GM12878 (cell line): ENCODE results near the gene CEACAM21. TPM values are rescaled to one million over a fixed set of nuclear protein-coding genes. Genes with fewer than 3 reads are reported as not detected.

Source experiments
- ATAC-seq: fragments of 200-7000 bp; cut with Tn5 transposase; 3 replicates; pipeline ENCODE4 v1.9.1; 2020; ENCODE audit warnings: mild to moderate bottlenecking, moderate library complexity
- BruUV-seq: library from RNA; stranded (reverse); fragments of 400-500 nt; replicated peaks from 2 replicates; lab custom pipeline; 2021; lab: Mats Ljungman, UMichigan
- CTCF ChIA-PET: fragments of 300-600 bp; sonication (Branson Sonifier 250); formaldehyde crosslinking; extraction: SDS; loops from one replicate; lab custom pipeline; 2021; ENCODE audit warnings: inconsistent platforms; lab: Yijun Ruan, JAX
- POLR2A ChIA-PET: fragments of 350-600 bp; formaldehyde crosslinking; extraction: SDS; loops from one replicate; lab custom pipeline; 2021; ENCODE audit warnings: inconsistent platforms; lab: Charles Lee
- RAD21 ChIA-PET: fragments of 300-600 bp; sonication (Branson Sonifier 250); formaldehyde crosslinking; loops from one replicate; lab custom pipeline; 2023; ENCODE audit warnings: antibody characterized with exemption; ENCODE audit not compliant: unreplicated experiment; lab: Charles Lee
- SMC1A ChIA-PET: fragments of 300-600 bp; sonication (Branson Sonifier 250); formaldehyde crosslinking; loops from one replicate; lab custom pipeline; 2023; ENCODE audit not compliant: unreplicated experiment, uncharacterized antibody; lab: Charles Lee
- DNase-seq: peaks from one replicate; pipeline ENCODE4 v3.0.0-alpha.2; 2011; ENCODE audit warnings: low read depth, low spot score
- FAIRE-seq: peaks from 3 replicates; lab custom pipeline; 2011; peaks lifted over from hg19 to GRCh38; lab: Jason Lieb, UNC
- H2AFZ ChIP-seq: 2 replicates; pipeline ENCODE4 v1.6.0; 2011; ENCODE audit warnings: low read depth, low read length, control low read depth; ENCODE audit not compliant: control insufficient read depth
- H3K27ac ChIP-seq: 2 replicates; pipeline ENCODE4 v1.5.1; 2011; ENCODE audit warnings: control low read depth; ENCODE audit not compliant: control insufficient read depth, insufficient read depth
- H3K27me3 ChIP-seq, 2 experiments: replicated peaks in 1 of 2; 2 replicates each; pipeline versions ENCODE4 v1.6.0 to v1.6.1; 2011; ENCODE audit warnings: low read length in 1 of 2; ENCODE audit not compliant: control insufficient read depth in 2 of 2, insufficient read depth in 2 of 2
- H3K36me3 ChIP-seq, 2 experiments: 2 replicates each; pipeline ENCODE4 v1.5.1; 2011; ENCODE audit warnings: low read length in 1 of 2; ENCODE audit not compliant: control insufficient read depth in 2 of 2, insufficient read depth in 2 of 2
- H3K4me1 ChIP-seq: 2 replicates; pipeline ENCODE4 v1.6.1; 2011; ENCODE audit warnings: mild to moderate bottlenecking, low read length, moderate library complexity, mixed read lengths; ENCODE audit not compliant: control insufficient read depth, insufficient read depth
- H3K4me2 ChIP-seq: 2 replicates; pipeline ENCODE4 v1.6.0; 2011; ENCODE audit warnings: control low read depth; ENCODE audit not compliant: control insufficient read depth, insufficient read depth
- H3K4me3 ChIP-seq: fragments of 200-600 bp; sonication (generic); 2 replicates; pipeline ENCODE4 v1.5.1; 2016
- H3K79me2 ChIP-seq: 2 replicates; pipeline ENCODE4 v1.6.0; 2011; ENCODE audit warnings: low read length; ENCODE audit not compliant: control insufficient read depth, insufficient read depth
- H3K9ac ChIP-seq: 2 replicates; pipeline ENCODE4 v1.8.0; 2011; ENCODE audit warnings: low read length, control low read depth, mixed read lengths; ENCODE audit not compliant: control insufficient read depth, insufficient read depth
- H3K9me3 ChIP-seq: replicated peaks from 3 replicates; pipeline ENCODE4 v1.5.1; 2011; ENCODE audit warnings: mild to moderate bottlenecking, low read length; ENCODE audit not compliant: control insufficient read depth, insufficient read depth
- H4K20me1 ChIP-seq: 2 replicates; pipeline ENCODE4 v1.6.0; 2011; ENCODE audit not compliant: control insufficient read depth, insufficient read depth
- NFIC ChIP-seq: IDR thresholded peaks from 2 replicates; pipeline ENCODE4 v1.6.1; 2012; ENCODE audit warnings: low read depth, mild to moderate bottlenecking, inconsistent platforms, low read length, moderate library complexity
- RCOR1 ChIP-seq: conservative IDR thresholded peaks from 2 replicates; pipeline ENCODE4 v1.6.1; 2012; ENCODE audit warnings: low read depth, low read length, improper control_type of control experiment
- STAT3 ChIP-seq: IDR thresholded peaks from 2 replicates; pipeline ENCODE4 v1.6.1; 2011; ENCODE audit warnings: low read depth, low read length, improper control_type of control experiment
- ZNF24 ChIP-seq: fragments of 450-650 bp; IDR thresholded peaks from 2 replicates; pipeline ENCODE4 v1.6.1; 2017; ENCODE audit warnings: antibody characterized with exemption, mild to moderate bottlenecking
- WGBS: methylation state at CpG from one replicate; pipeline ENCODE4 v1.1.6; 2016; ENCODE audit warnings: low lambda C conversion rate; ENCODE audit not compliant: insufficient replicate concordance, insufficient coverage; ENCODE audit errors: missing lambda C conversion rate; 5-methylcytosine and 5-hydroxymethylcytosine counted together
- in situ Hi-C: fragments of 300-500 bp; cut with MboI; formaldehyde crosslinking; loops from 9 replicates; pipeline ENCODE4 v1.14.3; 2018; ENCODE audit warnings: mixed read lengths
- intact Hi-C: fragments of 100-400 bp; cut with micrococcal nuclease; formaldehyde crosslinking; loops from one replicate; pipeline ENCODE4 v1.14.2; 2022; ENCODE audit not compliant: unreplicated experiment
- polyA plus RNA-seq, 11 experiments: library from polyadenylated mRNA; depleted of rRNA in 4 of 11; unstranded in 6 of 11; stranded (reverse) in 5 of 11; fragments of >200 nt; fragmentation: Nextera tagmentation in 4 of 11; fragmentation: Illumina TruSeq in 1 of 11; extraction: Ambion mirVana in 4 of 11; extraction: Trizol in 1 of 11; gene quantifications; 1 replicate in 1 of 11; 2 replicates in 10 of 11; pipeline versions ENCODE4 v1.2.1 to v1.2.3, GENCODE V29; 2011 to 2016; ENCODE audit warnings: inconsistent platforms in 2 of 11, missing spikeins in 2 of 11, low read depth in 1 of 11
- total RNA-seq, 4 experiments: library from RNA; depleted of rRNA in 3 of 4; stranded (reverse); fragments of >200 nt in 3 of 4; fragmentation: Illumina TruSeq in 1 of 4; extraction: Trizol in 1 of 4; gene quantifications; 2 replicates each; pipeline versions ENCODE4 v1.2.1 to v1.2.3, GENCODE V29; 2013 to 2021
- TF ChIP-seq, protein P1 (sequence below): IDR thresholded peaks from 2 replicates; pipeline ENCODE4 v1.6.1; 2012; ENCODE audit warnings: low read length, inconsistent platforms
- TF ChIP-seq, protein P2 (sequence below): IDR thresholded peaks from 2 replicates; pipeline ENCODE4 v1.6.1; 2012; ENCODE audit warnings: improper control_type of control experiment, low read depth, low read length; ENCODE audit not compliant: insufficient replicate concordance
- TF ChIP-seq, protein P3 (sequence below): IDR thresholded peaks from 2 replicates; pipeline ENCODE4 v1.6.1; 2012; ENCODE audit warnings: mild to moderate bottlenecking, low read depth, low read length

The CEACAM21 gene
- total and polyA plus RNA-seq, 10 of the 15 experiments (the other 5 are each of a cell fraction or from before 2014, with no cell fraction given), result 0.87 to 13.6 (median 8.1) TPM

DNA sequence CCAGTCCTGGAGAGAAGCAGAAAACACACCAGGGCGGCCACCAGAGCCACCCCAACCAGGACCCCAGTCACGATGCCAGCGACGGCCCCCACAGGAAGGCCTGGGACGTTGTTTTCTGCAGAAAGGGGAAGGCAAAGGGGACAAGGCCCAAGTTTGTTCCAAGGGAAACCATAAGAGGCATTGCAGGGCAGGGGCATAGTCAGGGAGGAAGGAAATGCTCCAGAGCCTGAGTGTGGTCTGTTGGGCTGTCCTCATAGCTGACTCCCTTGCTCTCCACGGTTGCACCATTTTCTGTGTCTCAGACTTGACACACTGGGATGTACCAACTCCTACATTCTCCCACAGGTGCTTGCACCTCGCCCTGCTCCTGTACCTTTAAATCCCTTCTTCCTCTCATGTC is 45.7 kb downstream of the CEACAM21 start:
- in situ Hi-C loops (no loop called here), intact Hi-C loops (no loop called here)
- ChIA-PET CTCF (no interaction called here), SMC1A (no interaction called here), RAD21 (no interaction called here), POLR2A (no interaction called here)
- Histone ChIP-seq H3K4me1 (no peaks in the 10 kb centered on the region), H3K9ac (no peak overlapping the region), H3K27ac (no peak overlapping the region), H3K4me2 (no peak overlapping the region), H3K4me3 (no peak overlapping the region), H3K27me3 (no peaks in the 10 kb centered on the region; a peak in 3 of 4 replicates), H2AFZ (no peak overlapping the region), H3K9me3 (no peaks in the 10 kb centered on the region), H3K36me3 (no peaks in the 10 kb centered on the region), H4K20me1 (no peaks in the 10 kb centered on the region), H3K79me2 (no peaks in the 10 kb centered on the region)
- no TSS peak for BruUV-seq
- TF ChIP-seq, protein P1, sequence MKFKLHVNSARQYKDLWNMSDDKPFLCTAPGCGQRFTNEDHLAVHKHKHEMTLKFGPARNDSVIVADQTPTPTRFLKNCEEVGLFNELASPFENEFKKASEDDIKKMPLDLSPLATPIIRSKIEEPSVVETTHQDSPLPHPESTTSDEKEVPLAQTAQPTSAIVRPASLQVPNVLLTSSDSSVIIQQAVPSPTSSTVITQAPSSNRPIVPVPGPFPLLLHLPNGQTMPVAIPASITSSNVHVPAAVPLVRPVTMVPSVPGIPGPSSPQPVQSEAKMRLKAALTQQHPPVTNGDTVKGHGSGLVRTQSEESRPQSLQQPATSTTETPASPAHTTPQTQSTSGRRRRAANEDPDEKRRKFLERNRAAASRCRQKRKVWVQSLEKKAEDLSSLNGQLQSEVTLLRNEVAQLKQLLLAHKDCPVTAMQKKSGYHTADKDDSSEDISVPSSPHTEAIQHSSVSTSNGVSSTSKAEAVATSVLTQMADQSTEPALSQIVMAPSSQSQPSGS, result no peak
- DNase-seq, result no peak
- ATAC-seq, result no peak
- WGBS, result 8% methylated on average over 7 of the region's 7 CpGs
- no peak for FAIRE-seq

DNA sequence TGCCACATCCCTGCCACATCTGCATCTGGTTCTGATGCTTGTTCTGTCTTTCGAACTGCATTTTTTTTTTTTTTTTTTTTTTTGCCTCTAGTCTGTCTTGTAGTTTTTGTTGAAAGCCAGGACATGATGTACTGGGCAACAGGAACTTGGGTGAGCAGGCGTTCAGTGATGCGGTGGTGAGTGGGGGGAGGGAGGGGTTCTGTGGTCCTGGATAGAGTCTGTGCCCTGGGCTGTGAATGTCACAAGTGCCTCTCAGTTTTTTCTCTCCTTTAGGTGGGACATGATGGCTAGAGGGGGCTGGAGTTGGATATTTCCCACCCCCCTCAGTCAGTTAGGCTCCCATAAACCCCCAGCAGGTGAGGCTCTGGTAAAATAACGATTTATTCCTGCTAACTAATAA is 47.4 kb downstream of the CEACAM21 start:
- no peak for ATAC-seq
- Histone ChIP-seq H3K27me3 (no peaks in the 10 kb centered on the region; a peak in 3 of 4 replicates), H3K9ac (no peak overlapping the region), H3K4me1 (no peaks in the 10 kb centered on the region), H3K27ac (no peak overlapping the region), H2AFZ (no peak overlapping the region), H3K36me3 (no peaks in the 10 kb centered on the region), H4K20me1 (no peaks in the 10 kb centered on the region), H3K79me2 (no peaks in the 10 kb centered on the region), H3K4me2 (no peak overlapping the region), H3K9me3 (no peaks in the 10 kb centered on the region), H3K4me3 (no peak overlapping the region)
- in situ Hi-C loops (no loop called here), intact Hi-C loops (no loop called here)
- 39% methylated on average over 4 of the region's 4 CpGs for WGBS
- no peak for FAIRE-seq
- POLR2A ChIA-PET, result no interaction called here
- CTCF ChIA-PET, result no interaction called here
- no peak for DNase-seq
- no TSS peak for BruUV-seq
- RAD21 ChIA-PET, result no interaction called here
- SMC1A ChIA-PET, result no interaction called here
- TF ChIP-seq, protein P2, sequence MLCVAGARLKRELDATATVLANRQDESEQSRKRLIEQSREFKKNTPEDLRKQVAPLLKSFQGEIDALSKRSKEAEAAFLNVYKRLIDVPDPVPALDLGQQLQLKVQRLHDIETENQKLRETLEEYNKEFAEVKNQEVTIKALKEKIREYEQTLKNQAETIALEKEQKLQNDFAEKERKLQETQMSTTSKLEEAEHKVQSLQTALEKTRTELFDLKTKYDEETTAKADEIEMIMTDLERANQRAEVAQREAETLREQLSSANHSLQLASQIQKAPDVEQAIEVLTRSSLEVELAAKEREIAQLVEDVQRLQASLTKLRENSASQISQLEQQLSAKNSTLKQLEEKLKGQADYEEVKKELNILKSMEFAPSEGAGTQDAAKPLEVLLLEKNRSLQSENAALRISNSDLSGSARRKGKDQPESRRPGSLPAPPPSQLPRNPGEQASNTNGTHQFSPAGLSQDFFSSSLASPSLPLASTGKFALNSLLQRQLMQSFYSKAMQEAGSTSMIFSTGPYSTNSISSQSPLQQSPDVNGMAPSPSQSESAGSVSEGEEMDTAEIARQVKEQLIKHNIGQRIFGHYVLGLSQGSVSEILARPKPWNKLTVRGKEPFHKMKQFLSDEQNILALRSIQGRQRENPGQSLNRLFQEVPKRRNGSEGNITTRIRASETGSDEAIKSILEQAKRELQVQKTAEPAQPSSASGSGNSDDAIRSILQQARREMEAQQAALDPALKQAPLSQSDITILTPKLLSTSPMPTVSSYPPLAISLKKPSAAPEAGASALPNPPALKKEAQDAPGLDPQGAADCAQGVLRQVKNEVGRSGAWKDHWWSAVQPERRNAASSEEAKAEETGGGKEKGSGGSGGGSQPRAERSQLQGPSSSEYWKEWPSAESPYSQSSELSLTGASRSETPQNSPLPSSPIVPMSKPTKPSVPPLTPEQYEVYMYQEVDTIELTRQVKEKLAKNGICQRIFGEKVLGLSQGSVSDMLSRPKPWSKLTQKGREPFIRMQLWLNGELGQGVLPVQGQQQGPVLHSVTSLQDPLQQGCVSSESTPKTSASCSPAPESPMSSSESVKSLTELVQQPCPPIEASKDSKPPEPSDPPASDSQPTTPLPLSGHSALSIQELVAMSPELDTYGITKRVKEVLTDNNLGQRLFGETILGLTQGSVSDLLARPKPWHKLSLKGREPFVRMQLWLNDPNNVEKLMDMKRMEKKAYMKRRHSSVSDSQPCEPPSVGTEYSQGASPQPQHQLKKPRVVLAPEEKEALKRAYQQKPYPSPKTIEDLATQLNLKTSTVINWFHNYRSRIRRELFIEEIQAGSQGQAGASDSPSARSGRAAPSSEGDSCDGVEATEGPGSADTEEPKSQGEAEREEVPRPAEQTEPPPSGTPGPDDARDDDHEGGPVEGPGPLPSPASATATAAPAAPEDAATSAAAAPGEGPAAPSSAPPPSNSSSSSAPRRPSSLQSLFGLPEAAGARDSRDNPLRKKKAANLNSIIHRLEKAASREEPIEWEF, result no peak
- TF ChIP-seq ZNF24, result no peak
- TF ChIP-seq STAT3, result no peak
- TF ChIP-seq NFIC, result no peak
- TF ChIP-seq, protein P3, sequence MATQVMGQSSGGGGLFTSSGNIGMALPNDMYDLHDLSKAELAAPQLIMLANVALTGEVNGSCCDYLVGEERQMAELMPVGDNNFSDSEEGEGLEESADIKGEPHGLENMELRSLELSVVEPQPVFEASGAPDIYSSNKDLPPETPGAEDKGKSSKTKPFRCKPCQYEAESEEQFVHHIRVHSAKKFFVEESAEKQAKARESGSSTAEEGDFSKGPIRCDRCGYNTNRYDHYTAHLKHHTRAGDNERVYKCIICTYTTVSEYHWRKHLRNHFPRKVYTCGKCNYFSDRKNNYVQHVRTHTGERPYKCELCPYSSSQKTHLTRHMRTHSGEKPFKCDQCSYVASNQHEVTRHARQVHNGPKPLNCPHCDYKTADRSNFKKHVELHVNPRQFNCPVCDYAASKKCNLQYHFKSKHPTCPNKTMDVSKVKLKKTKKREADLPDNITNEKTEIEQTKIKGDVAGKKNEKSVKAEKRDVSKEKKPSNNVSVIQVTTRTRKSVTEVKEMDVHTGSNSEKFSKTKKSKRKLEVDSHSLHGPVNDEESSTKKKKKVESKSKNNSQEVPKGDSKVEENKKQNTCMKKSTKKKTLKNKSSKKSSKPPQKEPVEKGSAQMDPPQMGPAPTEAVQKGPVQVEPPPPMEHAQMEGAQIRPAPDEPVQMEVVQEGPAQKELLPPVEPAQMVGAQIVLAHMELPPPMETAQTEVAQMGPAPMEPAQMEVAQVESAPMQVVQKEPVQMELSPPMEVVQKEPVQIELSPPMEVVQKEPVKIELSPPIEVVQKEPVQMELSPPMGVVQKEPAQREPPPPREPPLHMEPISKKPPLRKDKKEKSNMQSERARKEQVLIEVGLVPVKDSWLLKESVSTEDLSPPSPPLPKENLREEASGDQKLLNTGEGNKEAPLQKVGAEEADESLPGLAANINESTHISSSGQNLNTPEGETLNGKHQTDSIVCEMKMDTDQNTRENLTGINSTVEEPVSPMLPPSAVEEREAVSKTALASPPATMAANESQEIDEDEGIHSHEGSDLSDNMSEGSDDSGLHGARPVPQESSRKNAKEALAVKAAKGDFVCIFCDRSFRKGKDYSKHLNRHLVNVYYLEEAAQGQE, result no peak
- no peak for TF ChIP-seq RCOR1
